Neural cell (in vitro differentiated cells): ENCODE measurements around the gene IQCK. TPM values are rescaled to one million over a fixed set of nuclear protein-coding genes. Genes with fewer than 3 reads are reported as not detected.

Source experiments
- H2AFZ ChIP-seq: fragments of 200-600, 300-800 bp; sonication (generic), shearing (Covaris generic); 2 replicates; pipeline ENCODE4 v1.6.0; 2014; ENCODE audit warnings: low read depth, mild to moderate bottlenecking, antibody characterized with exemption, low read length, moderate library complexity
- H3F3A ChIP-seq: fragments of 200-600 bp; shearing (Covaris generic); 2 replicates; pipeline ENCODE4 v1.6.1; 2016; ENCODE audit warnings: mild to moderate bottlenecking, moderate library complexity, mixed read lengths, antibody characterized with exemption, low read length; ENCODE audit not compliant: insufficient read depth, poor library complexity, severe bottlenecking
- H3K27ac ChIP-seq: fragments of 200-600, 300-800 bp; sonication (generic), shearing (Covaris generic); 2 replicates; pipeline ENCODE4 v1.5.1; 2014; ENCODE audit warnings: mild to moderate bottlenecking, low read length, moderate library complexity
- H3K27me3 ChIP-seq: fragments of 300-800, 200-600 bp; sonication (generic), shearing (Covaris generic); 2 replicates; pipeline ENCODE4 v1.6.0; 2014; ENCODE audit warnings: mild to moderate bottlenecking, low read depth, low read length, moderate library complexity; ENCODE audit not compliant: insufficient read depth
- H3K36me3 ChIP-seq: fragments of 300-800, 200-600 bp; sonication (generic), shearing (Covaris generic); 2 replicates; pipeline ENCODE4 v1.5.1; 2014; ENCODE audit warnings: mild to moderate bottlenecking, antibody characterized with exemption, low read length, moderate library complexity; ENCODE audit not compliant: insufficient read depth
- H3K4me2 ChIP-seq: fragments of 300-800, 200-600 bp; sonication (generic), shearing (Covaris generic); 2 replicates; pipeline ENCODE4 v1.6.0; 2014; ENCODE audit warnings: mild to moderate bottlenecking, low read length
- H3K4me3 ChIP-seq: fragments of 300-800, 200-600 bp; sonication (generic), shearing (Covaris generic); 2 replicates; pipeline ENCODE4 v1.5.1; 2014; ENCODE audit warnings: mild to moderate bottlenecking, low read length, moderate library complexity
- H3K79me2 ChIP-seq: fragments of 200-600 bp; shearing (Covaris generic); replicated peaks from 2 replicates; pipeline ENCODE4 v1.6.0; 2014; ENCODE audit warnings: mild to moderate bottlenecking, low read length, moderate library complexity; ENCODE audit not compliant: insufficient read depth
- H3K9ac ChIP-seq: fragments of 300-800, 200-600 bp; sonication (generic), shearing (Covaris generic); 2 replicates; pipeline ENCODE4 v1.6.1; 2016; ENCODE audit warnings: mild to moderate bottlenecking, low read length, mixed read lengths
- H3K9me2 ChIP-seq: fragments of 200-600 bp; shearing (Covaris generic); 2 replicates; pipeline ENCODE4 v1.6.1; 2016; ENCODE audit warnings: mild to moderate bottlenecking, low read length, mixed read lengths; ENCODE audit not compliant: insufficient read depth
- H3K9me3 ChIP-seq: fragments of 200-600, 300-800 bp; sonication (generic), shearing (Covaris generic); 2 replicates; pipeline ENCODE4 v1.6.1; 2016; ENCODE audit warnings: mild to moderate bottlenecking, mixed run types, low read length, moderate library complexity, mixed read lengths
- H4K20me1 ChIP-seq: fragments of 200-600 bp; shearing (Covaris generic); 2 replicates; pipeline ENCODE4 v1.6.1; 2016; ENCODE audit warnings: mild to moderate bottlenecking, mixed run types; ENCODE audit not compliant: insufficient read depth
- CTCF ChIP-seq: fragments of 450-650 bp; IDR thresholded peaks from 2 replicates; pipeline ENCODE4 v1.5.1; 2014; ENCODE audit warnings: antibody characterized with exemption, mild to moderate bottlenecking, moderate library complexity; ENCODE audit not compliant: poor library complexity, severe bottlenecking
- EP300 ChIP-seq: fragments of 450-650 bp; conservative IDR thresholded peaks from 2 replicates; pipeline ENCODE4 v1.6.1; 2014; ENCODE audit warnings: antibody characterized with exemption, mild to moderate bottlenecking, moderate library complexity; ENCODE audit not compliant: poor library complexity, severe bottlenecking
- EZH2 ChIP-seq: fragments of 200-600, 300-800 bp; shearing (Covaris generic), sonication (generic); IDR thresholded peaks from 2 replicates; pipeline ENCODE4 v1.6.1; 2014; ENCODE audit warnings: antibody characterized with exemption, low read length, borderline replicate concordance, mild to moderate bottlenecking; ENCODE audit not compliant: insufficient read depth, poor library complexity, severe bottlenecking
- MXI1 ChIP-seq: fragments of 450-650 bp; conservative IDR thresholded peaks from 2 replicates; pipeline ENCODE4 v1.6.1; 2014; ENCODE audit warnings: antibody characterized with exemption, mild to moderate bottlenecking; ENCODE audit not compliant: poor library complexity, severe bottlenecking
- POLR2AphosphoS5 ChIP-seq: IDR thresholded peaks from 2 replicates; pipeline ENCODE4 v1.6.1; 2012
- RAD21 ChIP-seq: fragments of 450-650 bp; conservative IDR thresholded peaks from 2 replicates; pipeline ENCODE4 v1.6.1; 2014; ENCODE audit warnings: antibody characterized with exemption, mild to moderate bottlenecking, moderate library complexity
- REST ChIP-seq: IDR thresholded peaks from 2 replicates; pipeline ENCODE4 v1.6.1; 2012; ENCODE audit warnings: borderline replicate concordance
- SMC3 ChIP-seq: fragments of 450-650 bp; conservative IDR thresholded peaks from 2 replicates; pipeline ENCODE4 v1.6.1; 2014; ENCODE audit warnings: antibody characterized with exemption, mild to moderate bottlenecking, moderate library complexity; ENCODE audit not compliant: poor library complexity
- TAF1 ChIP-seq: IDR thresholded peaks from 2 replicates; pipeline ENCODE4 v1.6.1; 2012; ENCODE audit warnings: low read depth
- polyA plus RNA-seq: library from polyadenylated mRNA; depleted of rRNA; stranded (reverse); fragments of >200 nt; gene quantifications from 2 replicates; pipeline ENCODE4 v1.2.3, GENCODE V29; 2014

Gene IQCK
- polyA plus RNA-seq, 1 donor from 2014 or later: 10.2 TPM

GRCh38 chr16:19733551-19733950 is 15.5 kb downstream of the IQCK start:
- Histone ChIP-seq H3K27me3 (no peaks in the 10 kb centered on the region), H3K9me2 (no peaks in the 10 kb centered on the region), H3K27ac (no peak overlapping the region), H3K79me2 (no peaks in the 10 kb centered on the region), H3K4me2 (no peak overlapping the region), H3K9me3 (no peaks in the 10 kb centered on the region), H3F3A (no peaks in the 10 kb centered on the region), H3K9ac (no peak overlapping the region), H4K20me1 (no peaks in the 10 kb centered on the region), H3K36me3 (no peaks in the 10 kb centered on the region), H2AFZ (no peak overlapping the region), H3K4me3 (no peak overlapping the region)
- TF ChIP-seq SMC3: no peak
- no peak for TF ChIP-seq CTCF
- TF ChIP-seq POLR2AphosphoS5: no peak
- no peak for TF ChIP-seq RAD21
- no peak for TF ChIP-seq EP300
- no peak for TF ChIP-seq MXI1
- no peak for TF ChIP-seq TAF1
- no peak for TF ChIP-seq EZH2
- TF ChIP-seq REST: no peak

- TF ChIP-seq SMC3 (no peak), RAD21 (no peak), EP300 (no peak), REST (no peak), MXI1 (no peak), CTCF (no peak)
- H3K27ac ChIP-seq: no peak overlapping the region
- no peaks in the 10 kb centered on the region for H3K36me3 ChIP-seq
Measured at GRCh38 chr16:19735074-19735867, 17.2 kb downstream of the IQCK start.

More at GRCh38 chr16:19735074-19735867, 17.2 kb downstream of the IQCK start:
- Histone ChIP-seq H3K4me2 (no peak overlapping the region), H4K20me1 (no peaks in the 10 kb centered on the region), H3K27me3 (no peaks in the 10 kb centered on the region), H2AFZ (no peak overlapping the region), H3F3A (no peaks in the 10 kb centered on the region), H3K4me3 (no peak overlapping the region), H3K9ac (no peak overlapping the region), H3K9me2 (no peaks in the 10 kb centered on the region), H3K9me3 (no peaks in the 10 kb centered on the region), H3K79me2 (no peaks in the 10 kb centered on the region)
